OCI-LY1 (cell line): ENCODE measurements around the gene CLSTN2.

Experiments
- CTCF ChIP-seq: fragments of 200-600 bp; sonication (generic), shearing (Covaris generic); IDR thresholded peaks from 2 replicates; pipeline ENCODE4 v1.5.1; 2017; ENCODE audit warnings: mild to moderate bottlenecking, antibody characterized with exemption, low read length, moderate library complexity, mixed read lengths
- EZH2 ChIP-seq: fragments of 200-600 bp; sonication (generic), shearing (Covaris generic); IDR thresholded peaks from 2 replicates; pipeline ENCODE4 v1.8.0; 2017; ENCODE audit warnings: borderline replicate concordance, mixed run types, mild to moderate bottlenecking, antibody characterized with exemption, low read length, moderate library complexity, mixed read lengths

DNA sequence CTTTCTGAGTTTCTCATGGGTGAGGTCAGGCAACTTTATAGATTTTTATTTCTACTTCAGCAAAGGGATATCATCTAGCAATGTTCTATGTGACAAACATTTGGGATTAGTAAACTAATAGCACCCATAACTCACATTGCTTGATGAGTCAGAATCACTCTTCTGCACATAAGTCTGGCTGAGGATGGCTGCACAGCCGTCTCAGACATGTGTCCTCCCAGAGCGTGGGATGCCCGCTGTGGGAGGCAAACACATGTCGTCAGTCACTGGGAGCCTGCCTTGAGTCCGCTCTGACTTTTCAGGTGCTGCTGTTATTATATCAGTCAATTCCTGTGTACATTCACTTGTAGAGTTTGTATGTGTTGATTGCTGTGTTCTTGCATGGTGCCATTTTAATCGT, 512.2 kb downstream of the CLSTN2 start:
- TF ChIP-seq CTCF (no peak), EZH2 (no peak)
